Raji (cell line): Measurements from ENCODE around the gene RITA1.

ENCODE experiments used
- POLR2A ChIP-seq: IDR thresholded peaks from 2 replicates; pipeline ENCODE4 v1.6.1; 2011; ENCODE audit warnings: low read depth, low read length, control low read depth; ENCODE audit not compliant: insufficient read depth

Gene RITA1

DNA sequence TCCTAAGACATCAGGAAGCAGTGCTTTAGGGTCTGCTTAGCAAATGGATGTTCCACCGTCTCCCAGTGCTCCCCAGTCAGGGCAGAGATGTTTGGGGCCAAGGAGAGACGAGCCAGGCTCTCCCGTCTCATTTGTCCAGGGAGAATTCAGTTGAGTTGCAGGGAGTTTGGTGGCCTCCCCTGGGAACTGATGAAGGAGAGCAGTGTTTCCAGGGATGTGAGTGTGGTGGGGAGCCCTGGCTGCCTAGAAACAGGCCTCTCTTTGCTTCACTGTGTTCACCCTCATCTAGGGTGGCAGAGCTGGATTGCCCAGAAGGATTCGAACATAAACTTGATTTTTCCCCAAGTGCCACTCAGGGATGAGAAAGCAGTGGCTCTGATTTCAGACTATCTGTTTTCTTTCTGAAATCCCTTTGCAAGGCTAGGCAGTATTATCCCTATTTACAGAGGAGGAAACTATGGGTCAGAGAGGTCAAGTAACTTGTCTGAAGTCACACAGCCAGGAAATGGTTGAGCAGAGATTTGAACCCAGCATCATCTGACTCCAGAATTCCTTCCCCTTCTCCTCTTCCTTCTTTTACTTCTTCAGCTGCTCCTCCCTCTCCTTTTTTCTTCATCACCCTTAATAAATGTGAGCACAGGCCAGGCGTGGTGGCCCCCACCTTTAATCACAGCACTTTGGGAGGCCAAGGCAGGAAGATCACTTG lies 42.3 kb downstream of the RITA1 start:
- no peak for TF ChIP-seq POLR2A

DNA sequence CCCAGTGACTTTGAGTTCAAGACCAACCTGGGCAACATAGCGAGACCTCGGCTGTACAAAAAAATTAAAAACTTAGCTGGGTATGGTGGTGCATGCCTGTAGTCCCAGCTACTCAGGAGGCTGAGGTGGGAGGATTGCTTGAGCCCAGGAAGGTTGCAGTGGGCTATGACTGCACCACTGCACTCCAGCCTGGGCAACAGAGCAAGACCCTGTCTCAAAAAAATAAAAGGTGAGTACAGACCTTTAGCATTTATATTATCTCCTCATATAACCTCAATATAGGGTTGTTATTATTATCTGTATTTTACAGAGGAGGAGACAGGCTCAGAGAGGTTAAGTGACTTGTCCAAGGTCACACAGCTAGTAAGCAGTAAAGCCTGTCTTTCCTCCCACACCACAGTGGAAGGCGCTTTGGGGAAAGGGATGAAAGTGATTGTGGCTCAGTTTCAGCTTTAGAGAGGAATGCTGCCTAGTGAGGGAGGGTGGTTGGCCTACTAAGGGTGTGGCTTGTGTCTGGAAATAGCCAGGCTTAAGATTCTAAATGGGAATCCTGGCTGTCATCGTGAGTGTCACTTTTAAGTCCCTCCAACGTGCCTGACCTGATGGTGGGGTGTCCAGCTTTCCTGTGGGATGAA lies 43.0 kb downstream of the RITA1 start:
- no peak for TF ChIP-seq POLR2A

DNA sequence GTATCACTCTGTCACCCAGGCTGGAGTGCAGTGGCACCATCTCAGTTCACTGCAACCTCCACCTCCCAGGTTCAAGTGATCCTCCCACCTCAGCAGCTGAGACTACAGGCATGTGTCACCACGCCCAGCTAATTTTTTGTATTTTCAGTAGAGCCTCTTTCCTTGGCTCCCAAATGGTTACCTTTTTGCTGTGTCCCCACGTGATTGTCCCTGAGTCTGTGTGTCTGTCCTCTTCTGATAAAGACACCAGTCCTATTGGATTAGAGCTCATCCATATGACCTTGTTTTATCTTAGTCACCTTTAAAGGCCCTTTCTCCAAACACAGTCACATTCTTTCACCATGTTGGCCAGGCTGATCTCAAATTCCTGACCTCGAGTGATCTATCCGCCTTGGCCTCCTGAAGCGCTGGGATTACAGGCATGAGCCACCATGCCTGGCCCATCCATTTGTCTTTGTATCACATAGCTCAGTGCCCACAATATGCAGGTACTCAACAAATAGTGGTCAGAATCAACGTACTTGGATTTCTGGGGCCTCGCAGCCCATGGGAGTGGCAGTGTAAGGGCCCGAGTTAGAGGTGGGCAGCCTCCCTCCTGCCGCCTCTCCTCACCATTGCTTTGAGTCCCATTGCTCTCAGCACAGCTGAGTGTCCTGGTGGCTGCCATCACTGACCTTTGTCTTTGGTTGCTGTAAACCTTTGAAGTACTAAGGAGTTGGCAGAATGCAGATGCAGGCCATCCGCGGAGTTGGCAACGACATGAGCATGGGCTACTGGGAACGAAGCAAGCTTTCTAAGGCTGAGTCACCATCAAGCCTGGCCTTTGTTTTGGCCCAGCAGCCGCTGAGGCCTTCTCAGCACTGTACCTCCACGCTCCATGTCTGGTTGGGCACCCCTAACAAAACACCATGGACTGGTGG lies 45.1 kb downstream of the RITA1 start:
- TF ChIP-seq POLR2A: no peak

DNA sequence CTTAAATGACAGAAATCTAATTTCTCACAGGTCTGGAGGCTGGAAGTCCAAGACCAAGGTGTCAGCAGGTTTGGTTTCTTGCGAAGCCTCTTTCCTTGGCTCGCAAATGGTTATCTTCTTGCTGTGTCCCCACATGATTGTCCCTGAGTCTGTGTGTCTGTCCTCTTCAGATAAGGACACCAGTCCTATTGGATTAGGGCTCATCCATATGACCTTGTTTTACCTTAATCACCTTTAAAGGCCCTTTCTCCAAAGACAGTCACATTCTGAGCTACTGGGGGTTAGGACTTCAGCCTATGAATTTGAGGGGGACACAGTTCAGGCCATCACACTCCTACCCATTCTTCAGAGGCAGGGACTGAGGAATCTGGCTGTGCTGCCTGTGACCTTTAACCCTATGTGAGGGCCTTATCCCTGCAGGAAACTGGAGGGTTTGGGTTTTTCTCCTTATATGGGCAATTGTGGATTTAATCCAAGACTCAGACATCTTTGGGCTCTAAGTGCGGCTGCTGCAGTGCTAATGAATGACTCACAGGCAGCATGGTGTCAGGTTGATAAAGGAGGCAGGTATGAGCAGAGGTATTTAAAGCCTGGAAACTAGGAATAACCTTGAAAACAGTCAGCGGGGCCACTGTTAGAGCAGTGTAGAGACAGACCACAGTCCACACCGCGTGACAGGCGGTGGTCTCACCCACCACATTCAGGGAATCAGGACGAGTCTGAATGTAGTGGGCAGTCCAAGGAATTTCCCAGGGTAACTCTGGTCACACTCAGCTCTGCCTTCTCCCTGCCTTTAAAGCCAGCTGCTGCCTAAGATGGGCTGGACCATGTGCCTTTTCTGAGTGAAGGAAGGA lies 45.9 kb downstream of the RITA1 start:
- TF ChIP-seq POLR2A: no peak

DNA sequence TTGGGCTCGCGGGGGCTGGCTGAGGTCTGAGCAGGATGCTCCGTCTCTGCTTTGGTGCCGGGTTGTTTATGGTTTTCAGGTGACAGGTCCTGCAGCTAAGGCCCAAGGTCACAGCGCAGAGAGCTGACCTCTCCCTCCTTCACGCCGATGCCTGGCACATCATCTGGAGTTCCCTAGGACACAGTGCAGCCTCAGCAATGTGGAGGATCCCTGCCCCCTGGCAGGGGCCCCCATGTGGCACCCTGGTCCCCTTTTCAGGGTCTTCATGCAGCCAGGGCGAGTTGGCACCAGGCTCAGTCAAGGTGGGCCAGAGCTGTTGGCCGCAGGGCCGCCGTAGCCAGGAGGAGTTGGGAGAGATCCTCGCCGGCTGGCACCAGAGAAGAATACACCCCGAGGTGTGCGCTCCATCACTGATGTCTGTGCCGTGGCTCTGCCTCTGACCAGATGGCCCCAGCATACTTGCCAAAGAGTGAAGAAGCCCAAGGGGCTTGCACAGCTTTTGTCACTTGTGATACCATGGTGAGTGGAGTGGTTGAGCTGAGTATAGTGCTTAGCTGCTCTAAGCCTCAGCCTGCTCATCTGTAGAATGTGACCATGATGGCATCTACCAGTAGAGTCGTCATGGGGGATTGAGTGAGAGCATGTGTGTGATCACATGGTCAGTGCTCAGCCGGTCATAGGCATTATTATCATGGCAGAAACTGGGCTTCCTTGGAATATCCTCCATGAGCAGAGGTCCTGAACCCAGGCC lies 46.7 kb downstream of the RITA1 start:
- TF ChIP-seq POLR2A: no peak

DNA sequence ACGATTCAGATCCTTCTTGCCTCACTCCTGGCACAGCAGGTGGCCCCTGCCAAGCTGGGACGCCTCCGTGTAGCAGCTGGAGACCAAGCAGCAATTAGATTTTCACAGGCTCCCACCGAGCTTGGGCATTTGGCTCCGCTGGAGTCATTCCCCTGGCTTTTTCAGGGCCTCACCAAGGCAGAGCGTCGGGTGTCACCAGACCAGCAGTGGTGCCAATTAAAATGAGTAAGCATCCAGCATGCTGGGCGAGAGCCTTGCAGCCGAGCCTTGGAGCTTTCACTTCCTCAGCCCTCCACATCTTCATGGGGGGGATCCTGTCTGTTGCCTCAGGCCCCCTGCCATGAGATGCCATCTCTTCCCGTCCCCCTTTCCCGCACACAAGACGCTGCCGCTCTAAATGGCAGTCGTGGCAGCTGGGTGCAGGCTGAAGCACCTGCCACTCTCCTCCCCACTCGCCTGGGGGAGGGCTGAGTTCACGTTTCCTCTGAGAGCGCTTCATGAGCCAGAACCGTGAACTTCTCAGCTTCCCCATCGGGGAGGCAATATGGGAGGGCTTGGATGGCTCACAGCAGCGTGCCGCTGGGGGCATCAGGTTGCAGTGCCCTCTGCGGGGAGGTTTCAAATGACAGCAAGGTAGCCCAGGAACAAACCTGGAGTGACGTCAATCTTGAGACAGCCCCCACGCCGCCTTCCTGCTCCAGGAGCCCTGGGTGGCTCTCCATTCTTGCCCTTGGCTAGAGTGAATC lies 47.5 kb downstream of the RITA1 start:
- TF ChIP-seq POLR2A: no peak

DNA sequence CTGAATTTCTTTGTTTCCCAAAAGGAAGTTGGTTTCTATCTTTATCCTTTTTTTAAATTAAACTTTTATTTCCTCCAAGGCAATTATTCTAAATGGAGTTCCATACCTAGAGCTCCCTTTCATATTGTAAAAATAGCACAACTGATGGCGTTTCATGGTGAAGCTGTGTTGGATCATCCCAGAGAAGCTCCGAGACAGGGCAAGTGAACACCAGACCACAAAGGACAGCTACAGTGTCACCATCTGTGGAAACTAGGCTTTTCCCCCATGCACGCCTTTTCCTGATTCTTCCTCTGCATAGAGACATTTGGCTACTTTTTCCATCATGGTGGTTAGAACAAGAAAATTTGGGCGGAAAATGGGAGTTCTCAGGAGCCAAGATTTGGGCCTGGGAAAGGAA lies 48.4 kb downstream of the RITA1 start:
- TF ChIP-seq POLR2A: no peak

DNA sequence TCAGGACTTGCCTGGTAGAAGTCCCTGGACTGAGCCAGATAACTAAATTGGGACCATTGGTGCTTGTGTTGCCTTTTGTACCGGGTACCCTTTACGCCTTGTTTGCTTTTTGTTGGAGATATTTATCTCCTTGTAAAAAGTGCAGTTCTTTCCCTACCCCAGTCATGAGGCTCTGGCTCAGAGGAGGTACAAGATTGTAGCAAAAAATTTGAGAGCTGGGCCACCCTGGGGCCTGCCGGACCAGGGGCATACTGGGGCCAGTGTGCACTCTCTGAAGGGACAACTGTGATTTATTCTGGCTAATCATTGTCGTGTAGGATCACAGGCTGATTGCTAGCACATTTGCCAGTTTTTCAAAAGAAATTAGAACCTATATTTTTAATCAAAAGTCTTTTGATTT lies 49.0 kb downstream of the RITA1 start:
- no peak for TF ChIP-seq POLR2A

DNA sequence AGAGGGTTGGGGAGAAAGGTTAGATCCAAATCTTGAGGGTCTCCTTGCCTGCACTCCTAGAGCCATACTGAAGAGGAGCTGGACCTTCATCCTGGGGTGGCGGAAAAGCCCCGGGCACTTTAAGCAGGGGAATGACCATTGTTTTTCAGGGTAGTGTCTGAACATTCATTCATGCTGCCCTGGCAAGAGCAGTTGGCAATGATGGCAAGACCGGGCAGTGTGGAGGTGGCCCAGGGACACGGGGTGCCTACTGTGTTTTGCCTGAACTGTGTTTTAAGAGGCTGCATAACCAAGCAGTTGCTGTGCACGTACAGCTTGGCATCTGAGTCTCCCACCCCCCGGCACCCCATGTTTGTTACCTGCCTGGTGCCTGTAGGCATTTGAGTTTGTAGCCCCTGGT lies 50.5 kb downstream of the RITA1 start:
- no peak for TF ChIP-seq POLR2A

DNA sequence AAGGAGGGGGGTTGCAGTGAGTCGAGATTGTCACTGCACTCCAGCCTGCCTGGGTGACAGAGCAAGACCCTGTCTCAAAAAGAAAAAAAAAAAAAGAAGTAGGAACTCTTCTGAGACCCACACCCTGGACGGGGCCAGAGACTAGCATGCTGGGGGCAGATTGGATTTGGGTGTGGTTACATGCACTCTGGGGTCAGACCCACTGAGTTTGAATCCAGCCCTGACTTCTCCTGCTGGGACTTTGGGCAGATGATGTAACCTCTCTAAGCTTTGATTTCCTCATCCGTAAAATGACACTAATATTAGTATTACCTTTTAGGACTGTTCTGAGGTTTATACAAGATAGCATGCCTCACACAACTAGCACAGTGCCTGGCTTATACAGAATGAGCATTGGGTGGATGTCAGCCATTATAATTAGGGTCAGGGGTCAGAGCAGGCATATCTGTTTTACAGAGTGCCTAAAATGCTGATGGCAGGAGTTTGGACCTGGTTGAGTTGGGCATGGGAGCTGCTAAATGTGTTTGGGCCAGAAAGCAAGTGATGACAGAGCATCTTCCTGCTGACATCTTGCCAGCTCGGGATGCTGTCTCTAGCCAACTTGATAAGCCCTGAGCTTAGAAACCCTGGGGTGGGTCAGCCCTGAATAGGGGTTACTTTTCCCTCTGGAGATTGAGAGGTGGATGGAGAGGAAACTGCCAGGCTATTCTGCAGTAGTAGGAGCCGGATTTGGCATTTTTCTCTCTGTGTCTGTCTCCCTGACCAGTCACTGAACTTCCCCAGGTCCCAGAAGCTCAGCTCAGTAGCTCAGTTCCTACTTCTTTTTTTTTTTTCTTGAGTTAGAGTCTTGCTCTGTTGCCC lies 51.2 kb downstream of the RITA1 start:
- TF ChIP-seq POLR2A: no peak

DNA sequence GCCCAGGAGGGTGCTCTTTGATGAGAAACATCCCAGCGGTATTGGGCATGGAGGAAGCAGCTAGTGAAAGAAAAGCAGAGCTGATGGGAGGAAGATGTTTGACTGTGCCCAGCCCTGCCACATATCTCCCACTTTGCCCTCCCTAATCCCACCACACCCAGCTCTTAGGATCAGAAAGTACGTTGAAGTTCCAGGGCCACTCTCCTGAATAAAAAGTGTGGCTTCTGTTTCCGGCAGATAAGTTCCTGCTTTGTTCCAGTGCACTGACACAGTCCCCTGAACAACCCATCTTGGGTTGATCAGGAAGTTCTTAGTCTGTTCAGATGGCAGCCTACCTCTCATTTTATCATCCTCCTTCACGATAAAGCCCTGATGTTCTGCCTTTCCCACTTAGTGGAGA lies 52.2 kb downstream of the RITA1 start:
- TF ChIP-seq POLR2A: no peak

DNA sequence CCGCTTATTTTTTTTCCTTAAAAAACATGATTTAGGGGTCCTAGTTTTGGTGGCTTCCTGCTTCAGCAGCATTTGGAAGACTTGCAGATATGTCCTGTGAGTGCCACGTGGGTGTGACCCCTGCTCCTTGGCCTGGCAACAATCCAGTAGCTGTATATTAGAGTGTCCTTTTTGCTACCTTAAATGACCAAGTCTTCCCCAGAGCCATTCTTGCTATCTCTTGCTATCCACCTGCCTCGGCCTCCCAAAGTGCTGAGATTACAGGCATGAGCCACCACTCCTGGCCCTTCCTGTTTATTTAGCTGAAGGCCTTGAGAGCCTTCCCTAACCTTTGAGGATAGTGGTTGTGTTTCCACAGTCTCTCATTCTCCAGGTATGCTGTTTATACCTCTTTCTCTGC lies 52.8 kb downstream of the RITA1 start:
- no peak for TF ChIP-seq POLR2A
